Parathyroid adenoma (tissue), 2 donors: ENCODE measurements around the gene ABCC9.
A peak's percentile ranks its signal among the peaks of the same experiment; 100 is the strongest.

Experiments
- H2AFZ ChIP-seq: fragments of 300-600 bp; sonication (generic); one replicate; pipeline ENCODE4 v1.7.0; 2017; ENCODE audit warnings: antibody characterized with exemption, mild to moderate bottlenecking
- H3K27ac ChIP-seq: fragments of 300-600 bp; sonication (generic); one replicate; pipeline ENCODE4 v1.7.0; 2017
- H3K27me3 ChIP-seq: fragments of 300-600 bp; sonication (generic); one replicate; pipeline ENCODE4 v1.7.0; 2017; ENCODE audit warnings: low read length; ENCODE audit not compliant: control insufficient read depth, insufficient read depth
- H3K36me3 ChIP-seq: fragments of 300-600 bp; sonication (generic); one replicate; pipeline ENCODE4 v1.7.0; 2017; ENCODE audit warnings: low read length; ENCODE audit not compliant: control insufficient read depth, insufficient read depth
- H3K4me1 ChIP-seq: fragments of 300-600 bp; sonication (generic); one replicate; pipeline ENCODE4 v1.7.0; 2017; ENCODE audit warnings: control low read depth
- H3K4me2 ChIP-seq: fragments of 300-600 bp; sonication (generic); one replicate; pipeline ENCODE4 v1.7.0; 2017; ENCODE audit warnings: low read length
- H3K4me3 ChIP-seq: fragments of 300-600 bp; sonication (generic); one replicate; pipeline ENCODE4 v1.7.0; 2017; ENCODE audit warnings: low read depth, low read length
- H3K79me2 ChIP-seq: fragments of 300-600 bp; sonication (generic); one replicate; pipeline ENCODE4 v1.7.0; 2017; ENCODE audit warnings: control low read depth
- H3K9ac ChIP-seq: fragments of 300-600 bp; sonication (generic); one replicate; pipeline ENCODE4 v1.7.0; 2017; ENCODE audit warnings: mild to moderate bottlenecking
- H3K9me3 ChIP-seq: fragments of 300-600 bp; sonication (generic); one replicate; pipeline ENCODE4 v1.7.0; 2017; ENCODE audit warnings: low read length; ENCODE audit not compliant: control insufficient read depth
- TF ChIP-seq, protein P1 (sequence below): fragments of 300-600 bp; sonication (generic); IDR thresholded peaks from one replicate; pipeline ENCODE4 v1.7.0; 2017; ENCODE audit warnings: antibody characterized with exemption, mild to moderate bottlenecking
- donor health status: primary hyperparathyroidism.

The ABCC9 gene

DNA sequence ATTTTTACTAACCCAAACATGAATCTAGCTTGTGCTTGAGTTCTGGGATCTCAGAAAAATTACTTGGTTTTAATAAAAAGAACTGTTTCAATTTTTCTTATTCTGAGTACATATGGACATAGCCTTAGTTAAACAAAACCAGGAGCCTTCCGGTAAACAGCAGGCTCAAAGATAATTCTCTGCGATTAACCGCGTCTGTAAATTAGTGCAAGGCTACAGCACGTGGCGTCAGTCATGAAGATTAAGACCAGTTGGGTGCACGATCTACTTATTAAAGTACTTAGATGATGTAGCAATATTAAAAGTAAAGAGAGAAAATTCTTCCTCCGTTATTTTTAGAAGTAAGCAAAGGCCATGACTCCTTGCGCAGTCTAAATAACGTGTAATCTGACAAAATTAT, 167.4 kb downstream of the ABCC9 start:
- no peaks in the 10 kb centered on the region for H3K79me2 ChIP-seq
- H3K4me3 ChIP-seq = peak overlapping the region; percentile 47
- no peaks in the 10 kb centered on the region for H3K27me3 ChIP-seq
- H3K4me2 ChIP-seq = no peak overlapping the region
- H3K4me1 ChIP-seq = no peaks in the 10 kb centered on the region
- no peaks in the 10 kb centered on the region for H3K9me3 ChIP-seq
- TF ChIP-seq, protein P1, sequence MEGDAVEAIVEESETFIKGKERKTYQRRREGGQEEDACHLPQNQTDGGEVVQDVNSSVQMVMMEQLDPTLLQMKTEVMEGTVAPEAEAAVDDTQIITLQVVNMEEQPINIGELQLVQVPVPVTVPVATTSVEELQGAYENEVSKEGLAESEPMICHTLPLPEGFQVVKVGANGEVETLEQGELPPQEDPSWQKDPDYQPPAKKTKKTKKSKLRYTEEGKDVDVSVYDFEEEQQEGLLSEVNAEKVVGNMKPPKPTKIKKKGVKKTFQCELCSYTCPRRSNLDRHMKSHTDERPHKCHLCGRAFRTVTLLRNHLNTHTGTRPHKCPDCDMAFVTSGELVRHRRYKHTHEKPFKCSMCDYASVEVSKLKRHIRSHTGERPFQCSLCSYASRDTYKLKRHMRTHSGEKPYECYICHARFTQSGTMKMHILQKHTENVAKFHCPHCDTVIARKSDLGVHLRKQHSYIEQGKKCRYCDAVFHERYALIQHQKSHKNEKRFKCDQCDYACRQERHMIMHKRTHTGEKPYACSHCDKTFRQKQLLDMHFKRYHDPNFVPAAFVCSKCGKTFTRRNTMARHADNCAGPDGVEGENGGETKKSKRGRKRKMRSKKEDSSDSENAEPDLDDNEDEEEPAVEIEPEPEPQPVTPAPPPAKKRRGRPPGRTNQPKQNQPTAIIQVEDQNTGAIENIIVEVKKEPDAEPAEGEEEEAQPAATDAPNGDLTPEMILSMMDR = no peak
- H3K36me3 ChIP-seq = no peaks in the 10 kb centered on the region
- no peak overlapping the region for H3K9ac ChIP-seq
- H3K27ac ChIP-seq = no peak overlapping the region
- peak overlapping the region; percentile 4 for H2AFZ ChIP-seq

DNA sequence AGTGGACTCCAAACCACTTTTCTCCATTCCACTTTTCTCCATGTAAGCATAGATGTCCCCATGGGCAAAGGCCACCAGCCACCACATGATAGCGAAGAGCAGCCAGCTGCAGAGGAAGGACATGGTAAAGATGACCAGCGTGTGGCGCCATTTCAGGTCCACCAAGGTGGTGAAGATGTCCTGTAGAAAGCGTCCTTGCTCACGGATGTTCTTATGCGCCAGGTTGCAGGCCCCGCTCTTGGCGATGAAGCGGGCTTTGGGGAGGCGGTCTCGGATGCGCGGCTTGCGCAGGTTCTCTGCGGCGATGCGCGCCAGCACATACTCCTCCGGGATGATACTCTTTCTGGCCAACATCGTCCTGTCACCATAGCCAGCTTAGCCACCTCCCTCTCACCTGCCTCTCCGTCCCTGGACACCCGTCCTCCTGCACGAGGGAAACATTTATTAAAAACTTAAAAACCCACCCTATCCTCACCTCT, 167.9 kb downstream of the ABCC9 start:
- Histone ChIP-seq H3K27ac (no peak overlapping the region), H3K36me3 (no peaks in the 10 kb centered on the region), H3K79me2 (no peaks in the 10 kb centered on the region), H3K4me1 (no peaks in the 10 kb centered on the region), H3K27me3 (no peaks in the 10 kb centered on the region), H3K4me2 (no peak overlapping the region), H2AFZ (peak overlapping the region; percentile 4), H3K9me3 (no peaks in the 10 kb centered on the region), H3K9ac (no peak overlapping the region), H3K4me3 (no peak overlapping the region)
- TF ChIP-seq, protein P1 = no peak

DNA sequence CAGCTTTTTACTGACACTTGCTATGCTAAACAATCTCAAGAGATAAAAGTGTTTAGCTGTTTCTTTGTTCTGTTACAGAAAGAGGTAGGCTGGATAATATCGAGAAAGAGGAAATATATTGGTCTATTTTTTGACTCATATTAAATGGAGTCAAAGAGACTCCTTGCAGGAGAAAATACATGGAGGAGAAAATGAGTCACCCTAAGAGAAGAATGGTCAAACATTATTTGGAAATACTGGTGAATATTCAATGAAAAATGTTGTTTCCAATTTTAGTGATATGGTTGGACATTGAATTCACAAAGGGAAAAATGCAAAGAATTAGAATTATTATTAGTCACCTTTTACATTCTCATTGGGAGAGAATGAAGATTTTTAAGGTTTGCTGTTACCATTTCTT, 169.9 kb downstream of the ABCC9 start:
- Histone ChIP-seq H3K9ac (no peak overlapping the region), H2AFZ (no peak overlapping the region), H3K9me3 (no peaks in the 10 kb centered on the region), H3K4me2 (no peak overlapping the region), H3K4me3 (no peak overlapping the region), H3K36me3 (no peaks in the 10 kb centered on the region), H3K27ac (no peak overlapping the region), H3K4me1 (no peaks in the 10 kb centered on the region), H3K27me3 (no peaks in the 10 kb centered on the region), H3K79me2 (no peaks in the 10 kb centered on the region)
- TF ChIP-seq, protein P1 = no peak

DNA sequence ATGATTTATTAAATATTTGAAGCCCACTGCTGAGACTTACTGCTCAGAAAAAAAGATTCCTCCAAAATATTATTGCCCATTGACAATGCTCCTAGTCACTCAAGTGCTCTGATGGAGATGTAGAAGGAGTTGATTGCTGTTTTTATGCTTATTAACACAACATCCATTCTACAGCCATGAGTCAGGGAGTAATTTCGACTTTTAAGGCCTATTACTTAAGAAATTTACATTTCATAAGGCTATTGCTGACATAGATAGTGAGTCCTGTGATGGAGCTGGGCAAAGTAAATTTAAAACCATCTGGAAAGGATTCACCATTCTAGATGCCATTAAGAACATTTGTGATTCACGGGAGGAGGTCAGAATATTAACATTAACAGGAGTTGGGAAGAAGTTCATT, 171.9 kb downstream of the ABCC9 start:
- Histone ChIP-seq H2AFZ (no peak overlapping the region), H3K79me2 (no peaks in the 10 kb centered on the region), H3K4me1 (no peaks in the 10 kb centered on the region)

DNA sequence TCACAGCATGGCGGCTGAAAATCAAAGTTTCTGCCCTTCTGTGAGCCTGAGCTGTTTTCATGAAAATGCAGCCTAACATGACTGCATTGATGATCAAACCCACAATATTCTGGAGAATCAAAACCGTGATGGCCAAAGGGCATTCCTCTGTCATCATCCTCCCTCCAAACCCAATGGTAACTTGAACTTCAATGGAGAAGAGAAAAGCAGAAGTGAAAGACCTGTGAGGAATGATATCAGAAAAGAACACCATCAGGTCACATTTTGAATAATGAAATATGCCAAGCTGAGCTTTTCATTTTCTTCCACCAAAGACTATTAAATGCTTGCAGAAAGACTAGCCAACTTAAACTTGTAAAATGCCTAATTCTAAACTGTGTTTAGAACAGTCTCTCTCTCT, 174.8 kb downstream of the ABCC9 start:
- Histone ChIP-seq H3K9ac (no peak overlapping the region), H2AFZ (no peak overlapping the region), H3K27me3 (no peaks in the 10 kb centered on the region), H3K4me3 (no peak overlapping the region), H3K79me2 (no peaks in the 10 kb centered on the region), H3K4me2 (no peak overlapping the region), H3K9me3 (no peaks in the 10 kb centered on the region), H3K36me3 (no peaks in the 10 kb centered on the region), H3K27ac (no peak overlapping the region), H3K4me1 (no peaks in the 10 kb centered on the region)
- TF ChIP-seq, protein P1 = no peak

More for the DNA sequence above, 171.9 kb downstream of the ABCC9 start:
- Histone ChIP-seq H3K27ac (no peak overlapping the region), H3K4me2 (no peak overlapping the region), H3K4me3 (no peak overlapping the region), H3K9me3 (no peaks in the 10 kb centered on the region), H3K9ac (no peak overlapping the region), H3K36me3 (no peaks in the 10 kb centered on the region), H3K27me3 (no peaks in the 10 kb centered on the region)
- TF ChIP-seq, protein P1 = no peak
